HG03460 (cell line): ENCODE results near the gene SLC10A6.

Source experiments
- ATAC-seq: cut with Tn5 transposase; IDR thresholded peaks from one replicate; pipeline ENCODE4 v1.9.1; 2021; ENCODE audit not compliant: unreplicated experiment

The SLC10A6 gene

DNA sequence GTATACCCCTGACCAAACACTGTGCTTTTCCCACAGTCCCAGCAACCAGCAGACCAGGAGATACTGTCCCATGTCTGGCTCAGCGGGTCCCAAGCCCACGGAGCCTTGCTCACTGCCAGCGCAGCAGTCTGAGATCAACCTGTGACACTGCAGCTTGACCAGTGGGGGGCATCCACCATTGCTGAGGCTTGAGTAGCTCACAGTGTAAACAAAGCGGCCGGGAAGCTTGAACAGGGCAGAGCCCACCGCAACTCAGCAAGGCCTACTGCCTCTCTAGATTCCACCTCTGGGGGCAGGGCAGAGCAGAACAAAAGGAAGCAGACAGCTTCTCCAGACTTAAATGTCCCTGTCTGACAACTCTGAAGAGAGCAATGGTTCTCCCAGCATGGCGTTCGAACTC lies 58.1 kb downstream of the SLC10A6 start:
- ATAC-seq = no peak

DNA sequence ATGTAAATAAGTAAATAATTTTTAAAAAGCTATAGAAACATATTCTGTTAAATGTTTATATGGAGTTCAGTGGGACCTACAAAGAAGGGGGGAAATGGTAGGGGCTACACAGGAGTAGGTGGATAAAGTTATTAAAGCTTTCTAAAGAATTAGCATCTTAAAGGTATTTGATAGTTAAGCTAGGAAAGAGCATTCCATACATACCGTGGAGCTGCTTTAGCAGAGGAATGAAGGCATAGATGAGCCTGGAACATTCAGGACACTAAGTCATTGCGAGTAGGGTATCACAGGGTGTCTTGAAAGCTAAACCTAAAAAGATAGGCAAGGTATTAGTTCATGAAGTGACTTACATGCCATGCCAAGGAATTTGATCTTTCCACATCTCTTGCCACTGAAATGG lies 60.4 kb downstream of the SLC10A6 start:
- ATAC-seq = no peak

DNA sequence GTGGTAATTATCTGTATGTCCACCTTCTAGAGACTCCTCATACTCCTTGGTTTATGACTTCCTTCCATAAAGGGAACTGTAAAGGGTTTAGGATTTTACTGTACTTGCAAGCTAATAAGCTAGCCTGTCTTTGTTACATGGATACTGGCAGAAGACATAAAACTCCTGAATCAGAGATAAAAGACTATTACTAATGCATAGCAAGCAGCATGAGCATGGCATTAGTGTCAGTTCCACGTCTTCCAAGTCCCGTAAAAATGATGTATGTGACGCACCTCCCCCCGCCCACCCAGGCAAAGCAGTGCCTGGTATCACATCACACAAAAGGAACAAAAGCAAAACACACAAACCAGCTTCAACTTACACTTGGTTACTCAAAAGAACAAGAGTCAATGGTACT lies 71.0 kb downstream of the SLC10A6 start:
- ATAC-seq = no peak

DNA sequence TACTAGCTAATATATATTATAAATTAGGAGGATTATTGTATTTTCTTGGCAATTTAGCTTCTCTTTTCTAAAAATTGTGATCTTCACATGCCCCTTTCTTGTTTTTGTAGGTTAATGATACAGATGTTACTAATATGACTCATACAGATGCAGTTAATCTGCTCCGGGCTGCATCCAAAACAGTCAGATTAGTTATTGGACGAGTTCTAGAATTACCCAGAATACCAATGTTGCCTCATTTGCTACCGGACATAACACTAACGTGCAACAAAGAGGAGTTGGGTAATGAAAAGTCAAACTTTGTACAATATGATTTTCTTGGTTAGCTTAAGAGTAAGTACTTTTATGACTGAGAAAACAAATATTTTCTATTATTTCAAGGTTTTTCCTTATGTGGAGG lies 74.1 kb downstream of the SLC10A6 start:
- ATAC-seq = no peak
